NB4 (cell line): ENCODE measurements around the gene PPP1R1C.

Experiments
- DNase-seq: peaks from one replicate; pipeline ENCODE4 v3.0.0; 2010; ENCODE audit warnings: low read depth
- H3K4me3 ChIP-seq: one replicate; pipeline ENCODE4 v1.5.1; 2011; ENCODE audit warnings: mild to moderate bottlenecking, low read depth, low read length, moderate library complexity
- MAX ChIP-seq: IDR thresholded peaks from 2 replicates; pipeline ENCODE4 v1.6.1; 2011; ENCODE audit warnings: low read depth, low read length
- MYC ChIP-seq: IDR thresholded peaks from 2 replicates; pipeline ENCODE4 v1.6.1; 2011; ENCODE audit warnings: low read depth, low read length
- POLR2A ChIP-seq: IDR thresholded peaks from 2 replicates; pipeline ENCODE4 v1.6.1; 2011; ENCODE audit warnings: mild to moderate bottlenecking; ENCODE audit not compliant: insufficient read length; ENCODE audit errors: extremely low read depth
- TF ChIP-seq, protein P1 (sequence below): IDR thresholded peaks from one replicate; pipeline ENCODE4 v1.5.1; 2012; ENCODE audit warnings: low read depth, low read length

The PPP1R1C gene

GRCh38 chr2:181977661-181978350 is 7.8 kb upstream of the PPP1R1C start:
- H3K4me3 ChIP-seq = no peak overlapping the region
- no peak for TF ChIP-seq MAX
- TF ChIP-seq POLR2A = no peak
- TF ChIP-seq MYC = no peak
- no peak for DNase-seq

GRCh38 chr2:181978351-181979150 is 7.1 kb upstream of the PPP1R1C start:
- DNase-seq = no peak
- TF ChIP-seq, protein P1, sequence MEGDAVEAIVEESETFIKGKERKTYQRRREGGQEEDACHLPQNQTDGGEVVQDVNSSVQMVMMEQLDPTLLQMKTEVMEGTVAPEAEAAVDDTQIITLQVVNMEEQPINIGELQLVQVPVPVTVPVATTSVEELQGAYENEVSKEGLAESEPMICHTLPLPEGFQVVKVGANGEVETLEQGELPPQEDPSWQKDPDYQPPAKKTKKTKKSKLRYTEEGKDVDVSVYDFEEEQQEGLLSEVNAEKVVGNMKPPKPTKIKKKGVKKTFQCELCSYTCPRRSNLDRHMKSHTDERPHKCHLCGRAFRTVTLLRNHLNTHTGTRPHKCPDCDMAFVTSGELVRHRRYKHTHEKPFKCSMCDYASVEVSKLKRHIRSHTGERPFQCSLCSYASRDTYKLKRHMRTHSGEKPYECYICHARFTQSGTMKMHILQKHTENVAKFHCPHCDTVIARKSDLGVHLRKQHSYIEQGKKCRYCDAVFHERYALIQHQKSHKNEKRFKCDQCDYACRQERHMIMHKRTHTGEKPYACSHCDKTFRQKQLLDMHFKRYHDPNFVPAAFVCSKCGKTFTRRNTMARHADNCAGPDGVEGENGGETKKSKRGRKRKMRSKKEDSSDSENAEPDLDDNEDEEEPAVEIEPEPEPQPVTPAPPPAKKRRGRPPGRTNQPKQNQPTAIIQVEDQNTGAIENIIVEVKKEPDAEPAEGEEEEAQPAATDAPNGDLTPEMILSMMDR = no peak
- H3K4me3 ChIP-seq = no peak overlapping the region

DNA sequence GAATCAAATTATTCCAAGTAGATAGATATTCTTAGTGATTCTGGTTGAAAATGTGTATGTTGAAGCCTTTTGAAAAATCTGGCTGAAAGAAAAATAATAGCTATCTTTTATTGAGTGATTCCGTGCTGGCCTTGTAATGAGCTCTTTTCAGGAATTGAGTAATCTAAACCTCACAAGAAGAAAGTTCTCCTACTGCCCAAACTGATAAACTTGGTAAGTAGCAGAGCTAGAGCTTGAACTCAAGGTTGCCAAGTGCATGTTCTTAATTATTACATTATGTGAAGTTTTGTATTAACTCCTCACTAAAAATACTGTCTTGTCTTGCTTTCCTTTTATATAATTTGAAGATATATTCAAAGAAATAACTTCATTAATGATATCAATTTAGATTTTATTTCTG is 1.6 kb upstream of the PPP1R1C start:
- H3K4me3 ChIP-seq = no peak overlapping the region
- DNase-seq = no peak
- TF ChIP-seq, protein P1 = no peak
- TF ChIP-seq MYC (no peak), POLR2A (no peak), MAX (no peak)

- no peak overlapping the region for H3K4me3 ChIP-seq
- TF ChIP-seq POLR2A (no peak), MYC (no peak), MAX (no peak)
- TF ChIP-seq, protein P1 = no peak
- DNase-seq = no peak
Measured at GRCh38 chr2:181984814-181985631, 630 bp upstream of the PPP1R1C start.

- no peak for TF ChIP-seq MAX
- no peak for TF ChIP-seq MYC
- no peak for TF ChIP-seq POLR2A
- TF ChIP-seq, protein P1 = no peak
- no peak overlapping the region for H3K4me3 ChIP-seq
- DNase-seq = no peak
Measured at GRCh38 chr2:181988154-181988924, 2.7 kb downstream of the PPP1R1C start.
